ENCODE data around the gene THSD4.

The THSD4 gene

GRCh38 chr15:71628988-71629770 lies 513.9 kb downstream of the THSD4 start:
- H3K27ac ChIP-seq, result no peak overlapping the region
- TF ChIP-seq, protein P1, sequence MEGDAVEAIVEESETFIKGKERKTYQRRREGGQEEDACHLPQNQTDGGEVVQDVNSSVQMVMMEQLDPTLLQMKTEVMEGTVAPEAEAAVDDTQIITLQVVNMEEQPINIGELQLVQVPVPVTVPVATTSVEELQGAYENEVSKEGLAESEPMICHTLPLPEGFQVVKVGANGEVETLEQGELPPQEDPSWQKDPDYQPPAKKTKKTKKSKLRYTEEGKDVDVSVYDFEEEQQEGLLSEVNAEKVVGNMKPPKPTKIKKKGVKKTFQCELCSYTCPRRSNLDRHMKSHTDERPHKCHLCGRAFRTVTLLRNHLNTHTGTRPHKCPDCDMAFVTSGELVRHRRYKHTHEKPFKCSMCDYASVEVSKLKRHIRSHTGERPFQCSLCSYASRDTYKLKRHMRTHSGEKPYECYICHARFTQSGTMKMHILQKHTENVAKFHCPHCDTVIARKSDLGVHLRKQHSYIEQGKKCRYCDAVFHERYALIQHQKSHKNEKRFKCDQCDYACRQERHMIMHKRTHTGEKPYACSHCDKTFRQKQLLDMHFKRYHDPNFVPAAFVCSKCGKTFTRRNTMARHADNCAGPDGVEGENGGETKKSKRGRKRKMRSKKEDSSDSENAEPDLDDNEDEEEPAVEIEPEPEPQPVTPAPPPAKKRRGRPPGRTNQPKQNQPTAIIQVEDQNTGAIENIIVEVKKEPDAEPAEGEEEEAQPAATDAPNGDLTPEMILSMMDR (IDR thresholded peaks at IDR 0.05; ENCODE audit: low read depth, low read length), result no peak
- H3K27me3 ChIP-seq (ENCODE audit: insufficient read depth, low read depth, severe bottlenecking), result no peaks in the 10 kb centered on the region

GRCh38 chr15:71629781-71630474 lies 514.7 kb downstream of the THSD4 start:
- no peaks in the 10 kb centered on the region for H3K9me3 ChIP-seq (ENCODE audit: severe bottlenecking)
- no peaks in the 10 kb centered on the region for H3K36me3 ChIP-seq
- no peaks in the 10 kb centered on the region for H3K27me3 ChIP-seq (ENCODE audit: insufficient read depth, low read depth, severe bottlenecking)
- no peak overlapping the region for H3K27ac ChIP-seq
- TF ChIP-seq, protein P1 (IDR thresholded peaks at IDR 0.05; ENCODE audit: low read depth, low read length), result no peak
- H3K4me3 ChIP-seq (ENCODE audit: low read depth, low read length), result no peak overlapping the region
- DNase-seq, result no peak

More at GRCh38 chr15:71628988-71629770, 513.9 kb downstream of the THSD4 start:
- H3K9me3 ChIP-seq (ENCODE audit: severe bottlenecking), result no peaks in the 10 kb centered on the region
- H3K4me3 ChIP-seq (ENCODE audit: low read depth, low read length), result no peak overlapping the region
- no peak for DNase-seq
- H3K36me3 ChIP-seq, result no peaks in the 10 kb centered on the region

- TF ChIP-seq, protein P1 (IDR thresholded peaks at IDR 0.05; ENCODE audit: low read depth, low read length), result no peak
- no peak overlapping the region for H3K27ac ChIP-seq
- no peak for DNase-seq
- H3K4me3 ChIP-seq (ENCODE audit: low read depth, low read length), result no peak overlapping the region
- no peaks in the 10 kb centered on the region for H3K27me3 ChIP-seq (ENCODE audit: insufficient read depth, low read depth, severe bottlenecking)
- H3K9me3 ChIP-seq (ENCODE audit: severe bottlenecking), result no peaks in the 10 kb centered on the region
- no peaks in the 10 kb centered on the region for H3K36me3 ChIP-seq
Measured at GRCh38 chr15:71630475-71630809, 515.2 kb downstream of the THSD4 start.

DNA sequence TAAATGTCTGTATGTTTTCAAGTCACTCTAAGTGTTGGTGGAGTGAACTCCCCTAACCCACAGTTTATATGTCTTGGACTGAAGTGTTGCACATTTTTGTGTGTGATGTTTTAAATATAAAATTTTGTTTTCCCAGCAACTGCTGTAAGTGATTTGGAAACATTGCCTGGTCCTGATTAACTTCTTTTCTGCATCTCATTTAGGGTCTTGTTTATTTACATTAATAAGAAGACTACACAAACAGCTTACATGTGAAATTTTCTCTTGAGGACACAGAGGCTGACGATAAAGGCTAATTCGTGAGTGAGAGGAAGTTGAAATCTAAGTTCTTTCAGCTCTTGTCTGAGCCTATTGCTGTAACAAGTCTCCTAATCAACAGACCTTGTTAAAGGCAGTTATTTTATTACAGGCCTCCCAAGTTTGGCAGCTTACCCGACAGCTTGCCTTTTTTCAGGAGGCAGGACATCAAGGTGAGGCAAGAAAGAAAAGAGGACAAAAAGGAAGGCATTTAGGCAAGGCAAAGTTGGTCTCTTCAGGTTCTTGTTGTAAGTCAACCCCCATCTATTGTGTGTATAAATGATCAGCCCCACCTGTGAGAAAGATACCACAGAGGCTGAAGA lies 517.4 kb downstream of the THSD4 start:
- DNase-seq, result no peak
- no peak overlapping the region for H3K27ac ChIP-seq
- no peaks in the 10 kb centered on the region for H3K27me3 ChIP-seq (ENCODE audit: insufficient read depth, low read depth, severe bottlenecking)
- no peaks in the 10 kb centered on the region for H3K9me3 ChIP-seq (ENCODE audit: severe bottlenecking)
- TF ChIP-seq, protein P1 (IDR thresholded peaks at IDR 0.05; ENCODE audit: low read depth, low read length), result no peak
- H3K36me3 ChIP-seq, result no peaks in the 10 kb centered on the region
- no peak overlapping the region for H3K4me3 ChIP-seq (ENCODE audit: low read depth, low read length)

GRCh38 chr15:71634820-71635560 lies 519.7 kb downstream of the THSD4 start:
- Histone ChIP-seq H3K27ac (0 out of 2 replicates have a peak overlapping the region, but pooled peaks have one; percentile 18), H3K4me3 (ENCODE audit: low read depth, low read length) (no peak overlapping the region), H3K9me3 (ENCODE audit: severe bottlenecking) (no peaks in the 10 kb centered on the region), H3K27me3 (ENCODE audit: insufficient read depth, low read depth, severe bottlenecking) (no peaks in the 10 kb centered on the region), H3K36me3 (no peaks in the 10 kb centered on the region)
- TF ChIP-seq, protein P1 (IDR thresholded peaks at IDR 0.05; ENCODE audit: low read depth, low read length), result no peak
- peak; percentile 22 for DNase-seq
